Activated CD8-positive, alpha-beta memory T cell treated with anti-CD3 and anti-CD28 coated beads, Interleukin-2, amount 50 U/mL, for 1 hour (primary cell): ENCODE measurements around the gene ODAD4.

Experiments used
- DNase-seq: peaks from one replicate; pipeline ENCODE4 v3.0.0-alpha.2; 2020; ENCODE audit errors: extremely low read depth

Gene ODAD4

GRCh38 chr17:41971721-41972523, 41.5 kb downstream of the ODAD4 start:
- DNase-seq, result no peak

DNA sequence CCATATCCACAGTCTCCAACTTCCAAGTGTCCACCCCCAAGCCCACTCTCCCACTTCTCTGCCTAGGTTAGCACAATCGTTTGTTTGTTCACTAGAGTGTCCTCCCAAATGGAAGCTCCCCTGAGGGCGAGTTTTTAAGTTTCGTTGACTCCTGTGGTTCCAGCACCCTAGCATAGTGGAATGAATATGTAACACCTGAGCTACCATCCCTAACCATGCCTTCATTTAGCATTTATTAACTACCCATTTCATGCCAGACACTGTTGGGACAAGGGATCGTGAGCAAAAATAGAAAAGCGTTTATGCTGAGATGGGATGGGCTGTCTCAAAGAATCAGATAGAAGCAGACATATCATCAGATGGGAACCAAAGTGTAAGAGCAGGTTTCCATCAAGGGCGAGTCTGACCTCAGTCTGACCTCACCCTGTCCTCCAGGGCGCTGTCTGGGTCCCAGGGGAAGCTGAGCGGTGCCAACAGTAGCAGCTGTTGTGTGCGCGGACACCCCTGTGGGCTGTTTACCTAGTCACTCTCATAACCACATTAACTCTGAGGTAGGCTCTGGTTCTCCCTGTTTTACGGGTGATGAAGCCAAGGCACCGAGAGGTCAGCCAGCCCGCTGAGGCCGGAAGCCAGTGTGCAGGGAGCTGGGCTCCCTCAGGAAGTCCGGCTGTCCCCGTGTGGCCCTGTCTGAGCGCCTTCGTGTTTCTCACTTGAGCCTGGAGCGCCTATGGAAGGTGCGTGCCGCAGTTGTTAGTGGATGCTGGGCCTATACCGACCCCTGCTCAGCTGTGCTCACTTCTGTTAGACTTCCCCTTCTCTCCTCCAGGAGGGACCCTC, 42.4 kb downstream of the ODAD4 start:
- no peak for DNase-seq

- no peak for DNase-seq
Observed at GRCh38 chr17:41973408-41973811, 43.0 kb downstream of the ODAD4 start.

- DNase-seq, result no peak
Observed at GRCh38 chr17:41974031-41974430, 43.6 kb downstream of the ODAD4 start.

GRCh38 chr17:41974658-41975057, 44.2 kb downstream of the ODAD4 start:
- no peak for DNase-seq

DNA sequence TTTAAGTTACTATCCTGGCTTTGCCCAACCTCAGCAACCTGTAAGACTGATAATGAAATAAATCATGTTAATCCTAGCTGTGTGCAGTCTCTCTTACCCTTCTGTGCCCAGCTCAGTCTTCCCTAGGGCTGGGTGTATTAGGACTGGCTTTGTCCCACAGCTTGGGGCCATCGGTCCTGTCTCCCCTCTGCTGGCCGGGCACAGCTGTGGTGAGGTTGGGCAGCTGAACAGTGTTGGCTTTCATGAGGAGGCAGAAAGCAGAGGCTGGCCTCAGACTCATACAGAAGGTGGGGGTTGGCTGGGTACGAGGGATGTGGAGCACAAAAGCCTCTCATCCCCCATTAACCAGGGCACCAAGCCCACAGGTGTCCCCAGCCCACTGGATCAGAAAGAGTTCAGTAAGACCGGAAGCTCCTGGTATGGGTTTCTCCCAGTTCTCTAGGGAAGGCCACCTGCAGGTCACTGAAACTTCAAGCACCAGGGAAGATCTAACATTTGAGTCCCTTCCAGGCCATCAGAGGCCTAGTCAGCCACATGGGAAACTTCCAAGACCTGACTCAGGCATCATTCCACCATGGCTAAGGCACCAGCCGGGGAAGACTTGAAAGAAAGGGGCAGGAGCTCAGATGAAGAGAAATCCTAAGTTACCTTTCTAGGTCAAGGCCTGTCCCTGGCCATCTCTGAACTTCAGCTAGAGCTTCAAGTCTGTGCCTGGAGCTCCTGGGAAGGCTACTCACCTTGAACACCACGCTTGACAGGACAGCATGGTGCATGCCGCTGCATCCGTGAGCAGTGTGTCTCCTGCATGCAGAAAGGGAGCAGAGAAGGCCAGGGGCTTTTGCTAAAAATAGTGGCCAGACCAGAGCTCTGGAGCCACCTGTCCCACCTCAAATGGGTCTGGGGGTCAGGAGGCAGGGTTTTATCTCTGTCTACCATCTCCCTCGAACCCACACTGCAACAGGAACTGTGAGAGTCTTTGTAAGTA, 45.0 kb downstream of the ODAD4 start:
- DNase-seq, result no peak

DNA sequence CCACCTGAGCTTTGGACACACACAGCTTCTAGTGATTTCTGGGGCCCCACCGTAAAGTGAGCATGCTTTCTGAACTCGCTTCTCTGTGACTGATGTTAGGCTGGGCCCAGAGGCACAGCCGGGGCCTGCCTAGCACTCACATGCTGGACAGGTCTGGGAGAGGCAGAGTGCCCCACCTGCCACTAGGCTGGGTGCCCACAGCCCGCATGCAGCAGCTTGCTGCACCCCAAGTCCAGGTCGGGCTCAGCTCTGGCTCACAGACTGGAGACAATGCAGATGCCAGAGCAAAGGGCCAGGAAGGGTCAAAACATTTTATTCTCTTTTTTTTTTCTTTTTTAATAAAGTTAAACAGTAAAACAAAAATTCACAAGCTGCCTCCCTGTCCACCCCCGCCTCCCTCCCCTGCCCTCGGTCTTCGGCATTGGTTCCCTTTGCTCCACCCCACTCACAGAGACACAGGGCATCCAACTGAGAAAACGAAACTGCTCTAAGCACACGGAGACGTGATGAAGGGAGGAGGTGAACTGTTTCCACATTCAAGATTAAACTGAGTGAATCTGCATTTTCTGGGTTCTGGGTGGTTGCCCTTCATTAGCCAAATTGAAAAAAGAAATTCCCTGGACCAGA, 45.8 kb downstream of the ODAD4 start:
- DNase-seq, result no peak

DNA sequence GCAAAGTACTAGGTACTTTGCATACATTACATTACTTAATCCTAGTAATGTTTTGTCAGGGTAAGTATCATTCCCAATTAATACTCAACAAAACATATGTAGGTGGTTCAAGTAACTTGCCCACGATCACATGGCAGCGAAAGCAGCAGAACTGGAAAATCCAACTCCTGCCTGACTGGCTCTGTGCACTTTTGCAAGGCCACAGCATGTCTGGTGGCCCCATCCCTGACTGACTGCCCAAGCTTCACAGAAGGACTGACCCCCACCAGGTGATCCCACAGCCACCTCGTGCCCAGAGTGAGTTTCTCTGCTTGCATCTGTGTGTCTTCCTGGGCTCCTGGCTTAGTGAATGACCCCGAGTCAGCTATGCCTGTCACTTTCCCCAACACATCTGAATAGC, 47.6 kb downstream of the ODAD4 start:
- DNase-seq, result no peak

DNA sequence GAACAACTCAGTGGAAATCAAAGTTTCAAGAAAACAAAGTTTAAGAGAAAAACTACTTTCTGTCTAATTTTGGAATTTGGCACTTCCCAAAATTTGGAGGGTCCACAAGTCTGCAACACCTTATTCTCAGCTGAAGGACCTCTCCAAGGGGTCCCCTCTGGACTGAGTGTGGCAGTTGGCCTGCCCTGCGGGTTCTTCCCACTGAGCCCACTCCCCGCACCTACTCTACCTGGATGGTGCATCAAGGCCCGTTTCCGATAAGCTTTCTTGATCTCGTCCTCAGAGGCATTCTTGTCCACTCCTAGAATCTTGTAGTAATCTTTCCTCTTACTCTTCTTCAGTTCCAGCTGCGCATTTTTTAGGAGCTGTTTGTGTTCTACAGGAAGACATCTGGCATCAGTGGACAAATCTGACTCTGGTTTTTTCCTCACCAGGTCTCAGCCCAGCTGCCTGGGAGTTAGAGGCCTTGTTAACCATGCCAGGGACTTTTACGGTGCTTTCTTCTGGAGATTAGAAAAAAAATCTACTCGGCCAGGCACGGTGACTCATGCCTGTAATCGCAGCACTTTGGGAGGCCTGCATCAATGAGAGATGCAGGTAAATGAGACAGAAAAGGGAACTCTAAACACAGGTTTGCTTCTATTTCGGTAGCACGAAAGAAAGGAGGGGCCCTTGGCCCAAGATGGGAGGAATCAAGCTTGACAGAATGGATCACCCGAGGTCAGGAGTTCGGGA, 51.8 kb downstream of the ODAD4 start:
- DNase-seq, result no peak

GRCh38 chr17:41984454-41984853, 54.0 kb downstream of the ODAD4 start:
- no peak for DNase-seq

DNA sequence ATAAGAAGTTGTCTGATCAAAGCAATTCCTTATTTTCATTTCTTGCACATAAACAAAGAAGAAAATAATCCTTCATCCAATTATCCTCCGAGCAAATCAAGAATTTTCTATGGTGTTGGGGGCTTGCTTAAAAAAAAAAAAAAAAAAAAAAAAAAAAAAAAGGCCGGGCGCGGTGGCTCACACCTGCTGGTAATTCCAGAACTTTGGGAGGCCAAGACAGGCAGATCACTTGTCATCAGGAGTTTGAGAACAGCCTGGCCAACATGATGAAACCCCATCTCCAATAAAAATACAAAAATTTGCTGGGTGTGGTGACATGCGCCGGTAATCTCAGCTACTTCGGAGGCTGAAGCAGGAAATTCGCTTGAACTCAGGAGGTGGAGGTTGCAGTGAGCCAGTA, 55.5 kb downstream of the ODAD4 start:
- DNase-seq, result no peak

DNA sequence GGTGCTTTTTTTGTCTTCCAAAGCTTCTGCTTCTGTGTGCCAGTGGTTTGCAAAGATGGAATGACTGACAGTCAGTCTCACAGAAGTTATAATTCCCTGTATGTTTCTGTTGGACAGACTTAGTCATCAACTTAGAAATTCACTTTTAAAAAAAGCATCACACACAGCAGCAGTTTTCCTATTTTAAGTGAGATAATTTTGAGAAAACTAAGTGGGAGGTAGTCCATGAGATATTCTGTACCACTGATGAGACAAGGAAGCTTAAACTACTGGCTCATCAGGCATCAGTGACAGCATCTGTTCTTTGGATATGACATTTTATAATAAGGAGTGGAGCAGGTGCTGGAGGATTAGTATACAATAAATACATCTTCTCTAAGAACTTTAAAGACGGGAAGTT, 56.2 kb downstream of the ODAD4 start:
- DNase-seq, result no peak

DNA sequence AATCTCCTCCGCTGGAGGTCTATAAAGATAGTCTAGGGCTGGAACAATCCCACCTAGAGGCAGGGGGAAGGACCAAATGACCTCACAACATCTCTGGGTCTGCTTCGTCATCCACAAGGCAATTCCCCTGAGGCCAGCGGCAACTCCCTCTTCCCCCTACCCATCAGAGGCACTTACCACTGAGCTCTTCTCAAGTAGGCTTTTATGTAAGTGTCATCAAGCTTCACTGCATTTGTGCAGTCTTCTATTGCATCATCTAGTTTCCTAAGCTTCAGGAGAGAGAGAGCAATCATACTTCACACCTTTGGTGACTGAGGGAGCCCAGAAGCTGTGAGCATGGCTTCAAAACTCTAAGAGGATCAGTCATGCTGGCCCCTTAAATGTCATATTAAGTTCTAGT, 57.2 kb downstream of the ODAD4 start:
- no peak for DNase-seq

DNA sequence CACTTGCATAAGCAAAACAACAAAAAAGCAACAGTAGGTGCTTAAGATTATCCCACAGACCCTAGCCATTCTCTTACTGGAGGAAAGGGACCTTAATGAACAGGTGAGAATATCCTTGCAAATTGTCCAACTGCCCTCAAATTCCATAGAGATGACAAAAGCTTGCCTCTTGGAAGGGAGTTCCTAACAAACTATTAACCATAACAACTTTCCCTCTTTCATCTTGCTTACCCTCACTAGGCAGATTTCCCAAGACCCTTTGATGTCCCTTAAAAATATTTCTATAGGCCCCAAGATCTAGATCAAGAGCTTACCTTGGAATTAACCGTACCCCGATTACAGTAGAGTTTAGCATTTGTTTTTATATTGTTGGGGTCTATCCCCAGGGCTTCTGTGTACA, 58.0 kb downstream of the ODAD4 start:
- DNase-seq, result no peak

GRCh38 chr17:41989702-41990419, 59.4 kb downstream of the ODAD4 start:
- DNase-seq, result no peak

GRCh38 chr17:41992576-41992975, 62.2 kb downstream of the ODAD4 start:
- no peak for DNase-seq

DNA sequence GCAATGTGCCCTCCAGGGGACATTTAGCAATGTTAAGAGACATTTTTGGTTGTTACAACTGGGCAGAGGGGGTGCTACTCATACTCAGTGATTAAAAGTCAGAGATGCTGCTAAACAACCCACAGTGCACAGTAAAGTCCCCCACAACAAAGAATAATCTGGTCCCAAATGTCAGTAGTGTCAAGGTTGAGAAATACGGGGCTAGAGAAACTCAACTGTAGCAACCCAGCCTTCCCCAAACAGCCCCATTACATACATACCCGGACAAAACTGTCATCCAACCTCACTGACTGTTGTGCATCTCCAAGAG, 66.4 kb downstream of the ODAD4 start:
- no peak for DNase-seq

DNA sequence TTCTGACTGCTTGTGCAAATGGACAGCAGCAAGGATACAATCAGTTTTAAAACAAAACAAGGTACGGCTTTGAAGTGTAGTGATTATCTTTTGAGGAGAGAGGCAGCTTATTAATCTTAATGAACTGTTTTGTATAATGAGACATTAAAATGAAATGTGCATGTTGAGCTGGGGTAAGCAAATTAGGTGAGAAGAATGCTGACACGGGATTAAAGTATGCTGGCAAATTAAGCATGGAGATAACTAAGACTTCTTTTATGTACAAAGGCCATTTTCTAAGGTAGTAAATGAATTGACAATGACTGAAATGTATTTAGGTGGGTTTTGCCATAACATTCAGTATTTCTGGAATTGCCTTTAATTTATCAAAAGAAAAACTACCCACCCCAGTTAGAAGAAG, 68.1 kb downstream of the ODAD4 start:
- DNase-seq, result no peak

GRCh38 chr17:42000413-42001133, 70.2 kb downstream of the ODAD4 start:
- DNase-seq, result no peak

GRCh38 chr17:42001729-42002128, 71.3 kb downstream of the ODAD4 start:
- DNase-seq, result no peak
